A172 (cell line): ENCODE results near the gene TCTN2. TPM values are rescaled to one million over a fixed set of nuclear protein-coding genes. Genes with fewer than 3 reads are reported as not detected.
A peak's percentile ranks its signal among the peaks of the same experiment; 100 is the strongest.

ENCODE experiments used
- DNase-seq: peaks from one replicate; pipeline ENCODE4 v3.0.0-alpha.2; 2015; ENCODE audit warnings: low spot score
- total RNA-seq: library from RNA; depleted of rRNA; stranded (reverse); fragments of >200 nt; shearing (Covaris generic); gene quantifications from 2 replicates; pipeline ENCODE4 v1.2.3, GENCODE V29; 2014; rRNA removed

Gene TCTN2
- 22.8 and 22.9 TPM in 2 replicates for total RNA-seq

DNA sequence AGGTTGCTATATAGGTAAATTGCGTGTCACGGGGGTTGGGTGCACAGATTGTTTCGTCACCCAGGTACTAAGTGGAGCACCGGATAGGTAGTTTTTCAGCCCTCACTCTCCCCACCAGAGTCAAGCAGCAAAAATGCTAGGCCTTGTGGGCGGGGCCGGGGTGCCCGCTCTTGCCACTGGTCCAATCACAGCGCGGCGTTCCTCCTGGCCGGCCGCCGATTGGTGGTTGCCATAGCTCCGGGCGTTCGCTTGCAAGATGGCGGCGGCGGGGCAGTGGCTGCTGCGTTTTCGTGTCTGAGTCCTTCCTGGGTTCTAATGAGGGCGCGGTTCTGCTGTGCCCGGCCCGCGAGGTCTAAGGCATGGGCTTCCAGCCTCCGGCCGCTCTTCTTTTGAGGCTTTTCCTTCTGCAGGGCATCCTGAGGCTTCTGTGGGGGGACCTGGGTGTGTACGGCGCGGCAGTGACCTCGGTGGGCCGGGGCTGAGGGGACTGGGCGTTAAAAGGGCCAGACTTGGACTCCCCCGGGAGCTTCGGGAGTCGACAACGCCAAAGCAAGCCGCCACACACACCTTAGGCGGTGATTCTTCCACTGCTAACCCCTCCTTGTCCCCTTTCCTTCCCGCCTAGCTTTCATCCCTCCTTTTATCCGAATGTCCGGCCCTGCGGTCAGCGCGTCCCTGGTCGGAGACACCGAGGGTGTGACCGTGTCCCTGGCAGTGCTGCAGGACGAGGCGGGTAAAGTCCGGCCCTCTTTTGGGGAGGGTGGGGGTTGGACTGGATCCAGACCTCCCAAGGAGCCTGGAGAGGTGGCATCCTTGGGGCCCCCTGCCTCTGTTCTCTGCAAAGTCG is at the start of gene TCTN2:
Gene TCTN2 (plus strand): TSS at position 232 of the 847 bp plus-strand sequence. CDS start 128 bp downstream, at position 360.
- DNase-seq, result peak; percentile 84

GRCh38 chr12:123621619-123622530 is 49.0 kb upstream of the TCTN2 start:
- DNase-seq, result peak; percentile 51

GRCh38 chr12:123633379-123634141 is 37.4 kb upstream of the TCTN2 start, which contains the start of the genes EIF2B1 and GTF2H3:
TSS of gene EIF2B1 (minus strand) at chr12:123633686. CDS start at chr12:123633557, 129 bp downstream.
TSS of gene GTF2H3 (plus strand) at chr12:123633829. CDS start at chr12:123633860, 31 bp downstream.
- peak; percentile 91 for DNase-seq

GRCh38 chr12:123634142-123634561 is 36.8 kb upstream of the TCTN2 start:
- no peak for DNase-seq

GRCh38 chr12:123643911-123644310 is 27.0 kb upstream of the TCTN2 start:
- no peak for DNase-seq

DNA sequence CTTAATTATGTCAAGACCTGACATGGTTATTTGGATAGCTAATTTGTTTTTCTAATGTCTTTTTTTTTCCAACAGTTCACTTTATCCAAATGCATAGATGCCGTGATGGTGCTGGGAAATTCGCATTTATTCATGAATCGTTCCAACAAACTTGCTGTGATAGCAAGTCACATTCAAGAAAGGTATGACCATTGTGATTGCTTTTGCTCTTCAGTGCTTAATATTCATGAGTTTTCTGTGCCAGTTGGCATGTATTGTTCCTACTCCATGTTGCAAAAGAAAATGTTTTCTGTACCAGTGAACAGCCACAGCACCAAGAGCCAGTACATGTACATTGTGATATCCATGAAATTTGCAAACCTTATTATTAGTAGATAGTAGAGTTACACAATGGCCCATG is 25.5 kb upstream of the TCTN2 start:
- no peak for DNase-seq

GRCh38 chr12:123645878-123646277 is 25.0 kb upstream of the TCTN2 start:
- no peak for DNase-seq

GRCh38 chr12:123648401-123648800 is 22.5 kb upstream of the TCTN2 start:
- DNase-seq, result no peak

DNA sequence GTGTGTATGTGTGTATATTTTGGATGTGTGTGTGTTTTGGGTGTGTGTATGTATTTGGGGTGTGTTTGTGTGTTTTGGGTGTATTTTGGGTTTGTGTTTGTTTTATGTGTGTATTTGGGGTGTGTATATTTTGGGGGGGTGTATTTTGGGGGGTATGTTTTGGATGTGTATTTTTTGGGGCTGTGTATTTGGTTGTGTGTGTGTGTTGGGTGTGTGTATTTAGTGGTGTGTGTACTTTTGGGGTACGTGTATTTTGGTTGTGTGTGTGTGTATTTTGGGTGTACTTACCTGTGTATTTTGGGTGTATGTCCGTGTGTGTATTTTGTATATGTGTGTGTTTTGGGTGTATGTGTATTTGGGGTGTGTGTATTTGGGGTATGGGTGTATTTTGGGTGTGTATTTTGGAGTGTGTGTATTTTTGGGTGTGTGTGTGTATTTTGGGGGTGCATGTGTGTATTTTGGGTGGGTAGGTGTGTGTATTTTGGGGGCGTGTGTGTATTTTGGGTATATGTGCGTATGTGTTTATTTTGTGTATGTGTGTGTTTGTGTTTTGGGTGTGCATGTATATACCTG is 16.7 kb upstream of the TCTN2 start:
- DNase-seq, result no peak

- no peak for DNase-seq
Observed at GRCh38 chr12:123655420-123655819, 15.5 kb upstream of the TCTN2 start.

DNA sequence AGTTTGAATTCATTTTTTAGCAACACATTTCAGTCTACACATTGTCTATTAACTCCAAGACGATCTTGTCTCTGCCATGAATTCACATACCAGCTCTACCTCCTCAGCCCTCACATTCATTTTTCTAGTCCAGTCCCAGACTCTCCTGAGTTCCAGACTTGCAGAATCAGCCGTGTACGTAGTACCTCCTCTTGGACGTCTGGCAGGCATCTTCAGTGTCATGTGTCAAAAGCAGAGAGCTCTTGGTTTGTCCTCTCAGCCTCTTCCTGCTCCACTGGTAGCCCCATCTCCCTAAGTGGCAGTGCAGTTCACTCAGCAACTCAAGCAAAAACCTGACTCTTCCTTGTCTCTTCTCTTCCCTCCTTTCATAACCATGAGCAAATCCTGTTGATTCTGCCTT is 14.5 kb upstream of the TCTN2 start:
- no peak for DNase-seq

DNA sequence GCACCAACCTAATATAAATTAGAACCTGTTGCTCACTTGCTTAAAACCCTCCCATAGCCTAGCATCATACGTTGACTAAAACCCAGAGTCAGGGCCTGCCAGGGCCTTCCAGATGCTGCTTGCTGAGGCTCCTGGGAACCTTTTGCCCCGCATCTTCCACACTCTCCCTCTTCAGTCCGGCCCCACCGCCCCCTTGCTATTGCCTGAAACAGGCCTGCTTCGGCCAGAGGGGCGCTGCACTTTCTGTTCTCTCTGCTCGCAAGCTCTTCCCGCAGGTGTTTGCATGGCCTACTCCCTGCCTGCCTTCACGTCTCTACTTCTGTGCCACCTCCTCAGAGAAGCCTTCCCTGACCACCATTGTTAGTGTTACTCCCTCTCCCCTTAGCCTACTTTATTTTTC is 13.7 kb upstream of the TCTN2 start:
- no peak for DNase-seq

- DNase-seq, result peak; percentile 71
Observed at GRCh38 chr12:123659996-123660727, 10.8 kb upstream of the TCTN2 start.

DNA sequence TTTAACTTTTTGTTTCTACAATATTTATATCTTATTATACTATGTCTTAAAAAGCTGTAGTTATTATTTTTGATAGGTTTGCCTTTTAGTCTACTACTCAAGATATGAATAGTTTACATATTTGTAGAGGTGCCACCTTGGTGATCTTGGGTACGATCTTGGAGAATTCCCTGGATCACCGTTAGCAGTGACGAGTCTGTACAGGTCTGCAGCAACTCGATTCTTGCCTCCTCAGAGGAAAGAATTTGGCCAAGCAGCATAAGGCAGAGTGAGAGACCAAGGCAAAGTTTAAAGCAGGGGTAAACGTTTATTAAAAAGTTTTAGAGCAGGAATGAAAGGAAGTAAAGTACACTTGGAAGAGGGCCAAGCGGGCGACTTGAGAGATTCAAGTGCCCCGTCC is 3.1 kb upstream of the TCTN2 start:
- no peak for DNase-seq

DNA sequence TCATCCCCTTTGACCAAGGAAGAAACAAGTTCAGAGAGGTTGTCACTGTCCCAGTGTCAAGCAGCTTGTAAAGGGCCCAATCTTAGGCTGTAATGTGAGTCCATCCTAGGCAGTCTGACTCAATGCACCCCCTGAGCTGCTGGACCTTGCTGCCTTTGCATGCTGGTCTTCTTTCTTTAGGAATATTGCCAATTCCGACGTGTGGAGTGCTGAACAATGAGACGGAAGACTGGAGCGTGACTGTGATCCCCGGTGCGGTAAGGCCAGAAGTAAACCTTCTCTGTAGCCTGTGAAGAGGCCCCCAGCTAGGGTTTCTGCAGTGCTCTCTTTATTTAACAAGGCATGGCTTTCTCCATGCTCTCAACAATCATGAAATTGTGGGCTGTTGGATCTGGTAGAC is 963 bp downstream of the TCTN2 start:
- DNase-seq, result no peak

DNA sequence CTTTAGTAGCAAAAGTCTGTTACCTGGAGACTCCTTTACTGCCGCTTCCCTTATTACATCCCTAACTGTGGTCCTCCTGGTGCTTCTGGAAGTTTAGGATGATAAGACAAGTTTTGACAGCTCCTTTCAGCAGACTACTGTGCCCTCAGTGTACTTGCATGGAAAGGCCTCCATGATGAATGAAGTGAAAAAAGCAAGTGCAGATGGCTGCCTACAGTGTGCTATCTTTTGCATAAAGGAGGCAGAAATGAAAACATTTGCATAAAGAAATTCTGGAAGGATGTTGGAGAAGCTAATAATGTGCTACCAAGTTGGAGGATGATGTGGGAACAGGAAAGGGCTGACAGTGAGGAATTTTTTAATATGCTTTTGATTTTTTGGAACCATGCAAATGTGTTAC is 4.5 kb downstream of the TCTN2 start:
- no peak for DNase-seq

- no peak for DNase-seq
Observed at GRCh38 chr12:123676616-123677320, 5.9 kb downstream of the TCTN2 start.

DNA sequence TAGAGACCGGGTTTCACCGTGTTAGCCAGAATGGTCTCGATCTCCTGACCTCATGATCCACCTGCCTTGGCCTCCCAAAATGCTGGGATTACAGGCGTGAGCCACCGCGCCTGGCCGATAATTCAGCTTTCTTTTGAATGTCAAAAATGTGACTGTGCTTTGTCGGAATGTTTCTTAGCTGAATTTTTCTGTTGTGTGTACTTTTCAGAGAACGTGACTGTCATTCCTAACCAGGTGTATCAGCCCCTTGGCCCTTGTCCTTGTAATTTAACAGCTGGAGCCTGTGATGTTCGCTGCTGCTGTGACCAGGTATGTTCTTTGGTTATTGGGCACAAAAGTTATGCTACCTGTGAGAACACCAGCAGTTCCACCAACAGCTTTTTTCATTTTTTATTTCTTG is 8.1 kb downstream of the TCTN2 start:
- no peak for DNase-seq

GRCh38 chr12:123681605-123682004 is 10.7 kb downstream of the TCTN2 start:
- no peak for DNase-seq

GRCh38 chr12:123683964-123684363 is 13.1 kb downstream of the TCTN2 start:
- DNase-seq, result no peak
